H9 (cell line): ENCODE results near the gene RGS14. TPM values are rescaled to one million over a fixed set of nuclear protein-coding genes. Genes with fewer than 3 reads are reported as not detected.

Experiments used
- DNase-seq: peaks from one replicate; pipeline ENCODE4 v3.0.0-alpha.2; 2017
- H2AFZ ChIP-seq: one replicate; pipeline ENCODE4 v1.6.1; 2013; ENCODE audit warnings: mild to moderate bottlenecking, low read length, control low read depth, moderate library complexity
- H2AK5ac ChIP-seq: 2 replicates; pipeline ENCODE4 v1.6.1; 2013; ENCODE audit warnings: low read length, control low read depth, mixed read lengths; ENCODE audit not compliant: insufficient read length
- H2BK120ac ChIP-seq: one replicate; pipeline ENCODE4 v1.6.1; 2013; ENCODE audit warnings: low read depth, mild to moderate bottlenecking, low read length, control low read depth, inconsistent platforms; ENCODE audit not compliant: poor library complexity, severe bottlenecking
- H2BK12ac ChIP-seq: 2 replicates; pipeline ENCODE4 v1.6.1; 2013; ENCODE audit warnings: low read length, control low read depth, mixed read lengths, low read depth; ENCODE audit not compliant: insufficient read length
- H2BK15ac ChIP-seq: 2 replicates; pipeline ENCODE4 v1.6.1; 2013; ENCODE audit warnings: low read depth, low read length, control low read depth
- H2BK20ac ChIP-seq: one replicate; pipeline ENCODE4 v1.6.1; 2013; ENCODE audit warnings: low read depth, mild to moderate bottlenecking, low read length, control low read depth, inconsistent platforms; ENCODE audit not compliant: poor library complexity, severe bottlenecking
- H2BK5ac ChIP-seq: 2 replicates; pipeline ENCODE4 v1.6.1; 2013; ENCODE audit warnings: low read length, control low read depth, mixed read lengths; ENCODE audit not compliant: insufficient read length
- H3K14ac ChIP-seq: 2 replicates; pipeline ENCODE4 v1.6.1; 2013; ENCODE audit warnings: low read length, control low read depth; ENCODE audit not compliant: insufficient read depth
- H3K18ac ChIP-seq: 2 replicates; pipeline ENCODE4 v1.6.1; 2013; ENCODE audit warnings: low read depth, mild to moderate bottlenecking, mixed read lengths, low read length, control low read depth; ENCODE audit not compliant: insufficient read length
- H3K23ac ChIP-seq: 2 replicates; pipeline ENCODE4 v1.6.1; 2013; ENCODE audit warnings: low read length, control low read depth, mixed read lengths, low read depth; ENCODE audit not compliant: insufficient read length
- H3K23me2 ChIP-seq: 2 replicates; pipeline ENCODE4 v1.6.1; 2013; ENCODE audit warnings: low read depth, mild to moderate bottlenecking, mixed read lengths, low read length, control low read depth; ENCODE audit not compliant: insufficient read length, poor library complexity, severe bottlenecking
- H3K27ac ChIP-seq: 2 replicates; pipeline ENCODE4 v1.5.1; 2013; ENCODE audit warnings: low read length, control low read depth, mixed read lengths, low read depth; ENCODE audit not compliant: insufficient read length
- H3K27me3 ChIP-seq: 2 replicates; pipeline ENCODE4 v1.6.1; 2013; ENCODE audit warnings: low read length, control low read depth, inconsistent platforms; ENCODE audit not compliant: insufficient read depth
- H3K4ac ChIP-seq: 2 replicates; pipeline ENCODE4 v1.6.1; 2013; ENCODE audit warnings: low read depth, mild to moderate bottlenecking, control low read depth, inconsistent platforms, low read length, moderate library complexity
- H3K4me1 ChIP-seq: 2 replicates; pipeline ENCODE4 v1.6.1; 2013; ENCODE audit warnings: low read length, control low read depth, inconsistent platforms; ENCODE audit not compliant: insufficient read depth
- H3K4me2 ChIP-seq: 2 replicates; pipeline ENCODE4 v1.6.1; 2013; ENCODE audit warnings: low read length, control low read depth, mixed read lengths; ENCODE audit not compliant: insufficient read length, insufficient read depth
- H3K56ac ChIP-seq: 2 replicates; pipeline ENCODE4 v1.6.1; 2013; ENCODE audit warnings: low read depth, mild to moderate bottlenecking, mixed read lengths, low read length, control low read depth; ENCODE audit not compliant: insufficient read length
- H3K79me1 ChIP-seq: 2 replicates; pipeline ENCODE4 v1.6.1; 2013; ENCODE audit warnings: low read depth, mild to moderate bottlenecking, moderate library complexity, low read length, control low read depth, inconsistent platforms; ENCODE audit not compliant: insufficient read depth, poor library complexity, severe bottlenecking
- H3K79me2 ChIP-seq: 2 replicates; pipeline ENCODE4 v1.6.1; 2013; ENCODE audit warnings: low read length, control low read depth, inconsistent platforms; ENCODE audit not compliant: insufficient read depth
- H3K9ac ChIP-seq: 2 replicates; pipeline ENCODE4 v1.6.1; 2013; ENCODE audit warnings: low read length, control low read depth, mixed read lengths; ENCODE audit not compliant: insufficient read length; ENCODE audit errors: extremely low read depth
- H3K9me3 ChIP-seq: one replicate; pipeline ENCODE4 v1.6.1; 2013; ENCODE audit warnings: low read depth, low read length, inconsistent platforms; ENCODE audit not compliant: control insufficient read depth
- H3T11ph ChIP-seq: one replicate; pipeline ENCODE4 v1.6.1; 2013; ENCODE audit warnings: mild to moderate bottlenecking, low read length, control low read depth, inconsistent platforms
- H4K20me1 ChIP-seq: one replicate; pipeline ENCODE4 v1.6.1; 2013; ENCODE audit not compliant: control insufficient read depth, insufficient read length, insufficient read depth
- H4K5ac ChIP-seq: 2 replicates; pipeline ENCODE4 v1.6.1; 2013; ENCODE audit warnings: low read depth, mild to moderate bottlenecking, mixed read lengths, low read length, control low read depth; ENCODE audit not compliant: insufficient read length
- H4K8ac ChIP-seq: replicated peaks from 2 replicates; pipeline ENCODE4 v1.6.1; 2013; ENCODE audit warnings: low read length, control low read depth, mixed read lengths, low read depth; ENCODE audit not compliant: insufficient read length
- H4K91ac ChIP-seq: 2 replicates; pipeline ENCODE4 v1.6.1; 2013; ENCODE audit warnings: low read depth, mild to moderate bottlenecking, moderate library complexity, mixed read lengths, low read length, control low read depth; ENCODE audit not compliant: insufficient read length
- H3K27ac Mint-ChIP-seq, 3 experiments: 2 replicates in 2 of 3; 3 replicates in 1 of 3; pipeline ENCODE4 v1.8.0; 2020 to 2021; ENCODE audit warnings: mixed read lengths in 3 of 3, mild to moderate bottlenecking in 1 of 3, moderate library complexity in 1 of 3
- H3K27me3 Mint-ChIP-seq: 2 replicates; pipeline ENCODE4 v1.8.0; 2021; ENCODE audit warnings: low read depth, mild to moderate bottlenecking, moderate library complexity, mixed read lengths
- H3K36me3 Mint-ChIP-seq, 3 experiments: 2 replicates in 2 of 3; 3 replicates in 1 of 3; pipeline ENCODE4 v1.8.0; 2020 to 2021; ENCODE audit warnings: low read depth in 3 of 3, mixed read lengths in 3 of 3; ENCODE audit not compliant: insufficient read depth in 1 of 3
- H3K4me1 Mint-ChIP-seq, 2 experiments: 2 replicates each; pipeline ENCODE4 v1.8.0; 2020; ENCODE audit warnings: mixed read lengths in 2 of 2
- H3K4me3 Mint-ChIP-seq, 2 experiments: 2 replicates in 1 of 2; 3 replicates in 1 of 2; pipeline ENCODE4 v1.8.0; 2020 to 2021; ENCODE audit warnings: mild to moderate bottlenecking in 2 of 2, mixed read lengths in 2 of 2, moderate library complexity in 1 of 2
- H3K9me3 Mint-ChIP-seq, 2 experiments: 2 replicates in 1 of 2; 3 replicates in 1 of 2; pipeline ENCODE4 v1.8.0; 2020; ENCODE audit warnings: mild to moderate bottlenecking in 2 of 2, mixed read lengths in 2 of 2, moderate library complexity in 1 of 2
- CTCF ChIP-seq: fragments of 200-600 bp; sonication (generic); conservative IDR thresholded peaks from 3 replicates; pipeline ENCODE4 v1.8.0; 2021; ENCODE audit warnings: antibody characterized with exemption, mild to moderate bottlenecking
- WGBS: extraction: QIAGEN DNeasy Blood & Tissue Kit; methylation state at CpG from one replicate; pipeline ENCODE4 v1.1.7; 2013; ENCODE audit warnings: missing lambda C conversion rate, low lambda C conversion rate, mixed read lengths; ENCODE audit not compliant: insufficient read length; ENCODE audit errors: extremely low coverage; 5-methylcytosine and 5-hydroxymethylcytosine counted together
- total RNA-seq: library from RNA; stranded (reverse); gene quantifications from 2 replicates; pipeline ENCODE4 v1.2.1, GENCODE V29; 2021

Gene RGS14
- total RNA-seq, 1 experiment from 2014 or later, result 12.3 TPM

GRCh38 chr5:177405805-177406204 lies 48.1 kb downstream of the RGS14 start:
- Histone ChIP-seq H3K23ac (no peak overlapping the region), H3K9ac (no peak overlapping the region), H3K27me3 (peaks cover 12% of the 10 kb centered on the region; the same call in 1 of the 2 replicates), H4K20me1 (no peaks in the 10 kb centered on the region), H3K56ac (no peak overlapping the region), H2AFZ (no peak overlapping the region), H2BK20ac (no peak overlapping the region), H4K5ac (no peak overlapping the region), H2BK120ac (no peak overlapping the region), H2BK12ac (no peak overlapping the region), H3K79me1 (no peaks in the 10 kb centered on the region), H2BK15ac (no peak overlapping the region), H3K27ac (no peak overlapping the region), H3K9me3 (no peaks in the 10 kb centered on the region), H3K4me2 (no peak overlapping the region), H2AK5ac (no peak overlapping the region), H3K23me2 (peaks cover 23% of the 10 kb centered on the region), H4K91ac (no peak overlapping the region), H3K18ac (no peak overlapping the region), H3T11ph (no peak overlapping the region), H3K14ac (no peak overlapping the region), H3K4me1 (no peaks in the 10 kb centered on the region), H4K8ac (no peak overlapping the region), H3K4ac (no peak overlapping the region), H2BK5ac (no peak overlapping the region), H3K79me2 (no peaks in the 10 kb centered on the region)
- no peak overlapping the region for H3K4me3 Mint-ChIP-seq
- H3K27ac Mint-ChIP-seq, result no peak overlapping the region
- TF ChIP-seq CTCF, result no peak
- H3K27me3 Mint-ChIP-seq, result peaks cover 97% of the 10 kb centered on the region
- WGBS, result no CpG with 5 or more reads among the region's 5 CpGs
- H3K9me3 Mint-ChIP-seq, result peaks cover 0 to 2% of the 10 kb centered on the region in 2 experiments; a peak in 2 of 5 replicates
- no peaks in the 10 kb centered on the region for H3K36me3 Mint-ChIP-seq
- no peak for DNase-seq
- peaks cover 10 to 11% of the 10 kb centered on the region in 2 experiments for H3K4me1 Mint-ChIP-seq
